H9 (cell line): Measurements from ENCODE around the gene POU5F1. TPM values are rescaled to one million over a fixed set of nuclear protein-coding genes. Genes with fewer than 3 reads are reported as not detected.
A peak's percentile ranks its signal among the peaks of the same experiment; 100 is the strongest.

Experiments used
- DNase-seq: peaks from one replicate; pipeline ENCODE4 v3.0.0-alpha.2; 2017
- H2AFZ ChIP-seq: one replicate; pipeline ENCODE4 v1.6.1; 2013; ENCODE audit warnings: mild to moderate bottlenecking, low read length, control low read depth, moderate library complexity
- H2AK5ac ChIP-seq: 2 replicates; pipeline ENCODE4 v1.6.1; 2013; ENCODE audit warnings: low read length, control low read depth, mixed read lengths; ENCODE audit not compliant: insufficient read length
- H2BK120ac ChIP-seq: one replicate; pipeline ENCODE4 v1.6.1; 2013; ENCODE audit warnings: low read depth, mild to moderate bottlenecking, low read length, control low read depth, inconsistent platforms; ENCODE audit not compliant: poor library complexity, severe bottlenecking
- H2BK12ac ChIP-seq: 2 replicates; pipeline ENCODE4 v1.6.1; 2013; ENCODE audit warnings: low read length, control low read depth, mixed read lengths, low read depth; ENCODE audit not compliant: insufficient read length
- H2BK15ac ChIP-seq: 2 replicates; pipeline ENCODE4 v1.6.1; 2013; ENCODE audit warnings: low read depth, low read length, control low read depth
- H2BK20ac ChIP-seq: one replicate; pipeline ENCODE4 v1.6.1; 2013; ENCODE audit warnings: low read depth, mild to moderate bottlenecking, low read length, control low read depth, inconsistent platforms; ENCODE audit not compliant: poor library complexity, severe bottlenecking
- H2BK5ac ChIP-seq: 2 replicates; pipeline ENCODE4 v1.6.1; 2013; ENCODE audit warnings: low read length, control low read depth, mixed read lengths; ENCODE audit not compliant: insufficient read length
- H3K14ac ChIP-seq: 2 replicates; pipeline ENCODE4 v1.6.1; 2013; ENCODE audit warnings: low read length, control low read depth; ENCODE audit not compliant: insufficient read depth
- H3K18ac ChIP-seq: 2 replicates; pipeline ENCODE4 v1.6.1; 2013; ENCODE audit warnings: low read depth, mild to moderate bottlenecking, mixed read lengths, low read length, control low read depth; ENCODE audit not compliant: insufficient read length
- H3K23ac ChIP-seq: 2 replicates; pipeline ENCODE4 v1.6.1; 2013; ENCODE audit warnings: low read length, control low read depth, mixed read lengths, low read depth; ENCODE audit not compliant: insufficient read length
- H3K23me2 ChIP-seq: 2 replicates; pipeline ENCODE4 v1.6.1; 2013; ENCODE audit warnings: low read depth, mild to moderate bottlenecking, mixed read lengths, low read length, control low read depth; ENCODE audit not compliant: insufficient read length, poor library complexity, severe bottlenecking
- H3K27ac ChIP-seq: 2 replicates; pipeline ENCODE4 v1.5.1; 2013; ENCODE audit warnings: low read length, control low read depth, mixed read lengths, low read depth; ENCODE audit not compliant: insufficient read length
- H3K27me3 ChIP-seq: 2 replicates; pipeline ENCODE4 v1.6.1; 2013; ENCODE audit warnings: low read length, control low read depth, inconsistent platforms; ENCODE audit not compliant: insufficient read depth
- H3K4ac ChIP-seq: 2 replicates; pipeline ENCODE4 v1.6.1; 2013; ENCODE audit warnings: low read depth, mild to moderate bottlenecking, control low read depth, inconsistent platforms, low read length, moderate library complexity
- H3K4me1 ChIP-seq: 2 replicates; pipeline ENCODE4 v1.6.1; 2013; ENCODE audit warnings: low read length, control low read depth, inconsistent platforms; ENCODE audit not compliant: insufficient read depth
- H3K4me2 ChIP-seq: 2 replicates; pipeline ENCODE4 v1.6.1; 2013; ENCODE audit warnings: low read length, control low read depth, mixed read lengths; ENCODE audit not compliant: insufficient read length, insufficient read depth
- H3K56ac ChIP-seq: 2 replicates; pipeline ENCODE4 v1.6.1; 2013; ENCODE audit warnings: low read depth, mild to moderate bottlenecking, mixed read lengths, low read length, control low read depth; ENCODE audit not compliant: insufficient read length
- H3K79me1 ChIP-seq: 2 replicates; pipeline ENCODE4 v1.6.1; 2013; ENCODE audit warnings: low read depth, mild to moderate bottlenecking, moderate library complexity, low read length, control low read depth, inconsistent platforms; ENCODE audit not compliant: insufficient read depth, poor library complexity, severe bottlenecking
- H3K79me2 ChIP-seq: 2 replicates; pipeline ENCODE4 v1.6.1; 2013; ENCODE audit warnings: low read length, control low read depth, inconsistent platforms; ENCODE audit not compliant: insufficient read depth
- H3K9ac ChIP-seq: 2 replicates; pipeline ENCODE4 v1.6.1; 2013; ENCODE audit warnings: low read length, control low read depth, mixed read lengths; ENCODE audit not compliant: insufficient read length; ENCODE audit errors: extremely low read depth
- H3K9me3 ChIP-seq: one replicate; pipeline ENCODE4 v1.6.1; 2013; ENCODE audit warnings: low read depth, low read length, inconsistent platforms; ENCODE audit not compliant: control insufficient read depth
- H3T11ph ChIP-seq: one replicate; pipeline ENCODE4 v1.6.1; 2013; ENCODE audit warnings: mild to moderate bottlenecking, low read length, control low read depth, inconsistent platforms
- H4K20me1 ChIP-seq: one replicate; pipeline ENCODE4 v1.6.1; 2013; ENCODE audit not compliant: control insufficient read depth, insufficient read length, insufficient read depth
- H4K5ac ChIP-seq: 2 replicates; pipeline ENCODE4 v1.6.1; 2013; ENCODE audit warnings: low read depth, mild to moderate bottlenecking, mixed read lengths, low read length, control low read depth; ENCODE audit not compliant: insufficient read length
- H4K8ac ChIP-seq: replicated peaks from 2 replicates; pipeline ENCODE4 v1.6.1; 2013; ENCODE audit warnings: low read length, control low read depth, mixed read lengths, low read depth; ENCODE audit not compliant: insufficient read length
- H4K91ac ChIP-seq: 2 replicates; pipeline ENCODE4 v1.6.1; 2013; ENCODE audit warnings: low read depth, mild to moderate bottlenecking, moderate library complexity, mixed read lengths, low read length, control low read depth; ENCODE audit not compliant: insufficient read length
- H3K27ac Mint-ChIP-seq, 3 experiments: 2 replicates in 2 of 3; 3 replicates in 1 of 3; pipeline ENCODE4 v1.8.0; 2020 to 2021; ENCODE audit warnings: mixed read lengths in 3 of 3, mild to moderate bottlenecking in 1 of 3, moderate library complexity in 1 of 3
- H3K27me3 Mint-ChIP-seq: 2 replicates; pipeline ENCODE4 v1.8.0; 2021; ENCODE audit warnings: low read depth, mild to moderate bottlenecking, moderate library complexity, mixed read lengths
- H3K36me3 Mint-ChIP-seq, 3 experiments: 2 replicates in 2 of 3; 3 replicates in 1 of 3; pipeline ENCODE4 v1.8.0; 2020 to 2021; ENCODE audit warnings: low read depth in 3 of 3, mixed read lengths in 3 of 3; ENCODE audit not compliant: insufficient read depth in 1 of 3
- H3K4me1 Mint-ChIP-seq, 2 experiments: 2 replicates each; pipeline ENCODE4 v1.8.0; 2020; ENCODE audit warnings: mixed read lengths in 2 of 2
- H3K4me3 Mint-ChIP-seq, 2 experiments: 2 replicates in 1 of 2; 3 replicates in 1 of 2; pipeline ENCODE4 v1.8.0; 2020 to 2021; ENCODE audit warnings: mild to moderate bottlenecking in 2 of 2, mixed read lengths in 2 of 2, moderate library complexity in 1 of 2
- H3K9me3 Mint-ChIP-seq, 2 experiments: 2 replicates in 1 of 2; 3 replicates in 1 of 2; pipeline ENCODE4 v1.8.0; 2020; ENCODE audit warnings: mild to moderate bottlenecking in 2 of 2, mixed read lengths in 2 of 2, moderate library complexity in 1 of 2
- WGBS: extraction: QIAGEN DNeasy Blood & Tissue Kit; methylation state at CpG from one replicate; pipeline ENCODE4 v1.1.7; 2013; ENCODE audit warnings: missing lambda C conversion rate, low lambda C conversion rate, mixed read lengths; ENCODE audit not compliant: insufficient read length; ENCODE audit errors: extremely low coverage; 5-methylcytosine and 5-hydroxymethylcytosine counted together
- total RNA-seq: library from RNA; stranded (reverse); gene quantifications from 2 replicates; pipeline ENCODE4 v1.2.1, GENCODE V29; 2021
- TF ChIP-seq, protein P1 (sequence below): fragments of 200-600 bp; sonication (generic); conservative IDR thresholded peaks from 3 replicates; pipeline ENCODE4 v1.8.0; 2021; ENCODE audit warnings: antibody characterized with exemption, mild to moderate bottlenecking

POU5F1 gene
- total RNA-seq, 1 experiment from 2014 or later, result 2,134 TPM

DNA sequence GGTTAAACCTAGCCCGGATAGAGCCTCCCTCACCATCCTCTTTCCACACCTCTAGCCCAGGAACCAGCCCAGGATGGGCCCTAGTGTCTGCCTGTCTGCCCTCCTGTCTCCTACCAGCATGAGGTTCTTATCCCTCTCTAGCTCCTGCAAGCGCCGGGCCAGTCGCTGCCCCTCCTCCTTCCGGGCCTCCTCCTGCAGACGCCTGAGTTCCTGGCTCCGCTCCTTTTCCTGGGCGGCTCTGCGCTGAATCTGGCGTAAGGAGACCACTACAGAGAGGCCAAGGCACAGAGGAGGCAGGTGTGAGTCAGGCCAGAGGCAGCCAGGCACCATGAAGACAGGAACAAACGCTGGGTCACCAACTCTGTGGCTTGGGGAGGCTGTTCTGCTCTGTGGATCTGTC, 27.3 kb downstream of the POU5F1 start:
- Histone ChIP-seq H3K27ac (no peak overlapping the region), H4K8ac (no peak overlapping the region), H3K79me2 (no peaks in the 10 kb centered on the region), H4K5ac (no peak overlapping the region), H3T11ph (no peak overlapping the region), H3K18ac (no peak overlapping the region), H2AFZ (no peak overlapping the region), H3K23ac (no peak overlapping the region), H3K14ac (no peak overlapping the region; the same call in 1 of the 2 replicates), H3K4me1 (peaks cover 3% of the 10 kb centered on the region; the same call in 1 of the 2 replicates), H2BK12ac (no peak overlapping the region), H2BK15ac (no peak overlapping the region), H3K27me3 (no peaks in the 10 kb centered on the region), H3K9ac (no peak overlapping the region), H4K20me1 (no peaks in the 10 kb centered on the region), H3K4ac (no peak overlapping the region), H2AK5ac (no peak overlapping the region), H2BK120ac (no peak overlapping the region), H3K4me2 (no peak overlapping the region), H2BK5ac (no peak overlapping the region), H2BK20ac (no peak overlapping the region), H3K9me3 (no peaks in the 10 kb centered on the region), H4K91ac (no peak overlapping the region), H3K56ac (no peak overlapping the region), H3K23me2 (no peaks in the 10 kb centered on the region), H3K79me1 (no peaks in the 10 kb centered on the region)
- TF ChIP-seq, protein P1, sequence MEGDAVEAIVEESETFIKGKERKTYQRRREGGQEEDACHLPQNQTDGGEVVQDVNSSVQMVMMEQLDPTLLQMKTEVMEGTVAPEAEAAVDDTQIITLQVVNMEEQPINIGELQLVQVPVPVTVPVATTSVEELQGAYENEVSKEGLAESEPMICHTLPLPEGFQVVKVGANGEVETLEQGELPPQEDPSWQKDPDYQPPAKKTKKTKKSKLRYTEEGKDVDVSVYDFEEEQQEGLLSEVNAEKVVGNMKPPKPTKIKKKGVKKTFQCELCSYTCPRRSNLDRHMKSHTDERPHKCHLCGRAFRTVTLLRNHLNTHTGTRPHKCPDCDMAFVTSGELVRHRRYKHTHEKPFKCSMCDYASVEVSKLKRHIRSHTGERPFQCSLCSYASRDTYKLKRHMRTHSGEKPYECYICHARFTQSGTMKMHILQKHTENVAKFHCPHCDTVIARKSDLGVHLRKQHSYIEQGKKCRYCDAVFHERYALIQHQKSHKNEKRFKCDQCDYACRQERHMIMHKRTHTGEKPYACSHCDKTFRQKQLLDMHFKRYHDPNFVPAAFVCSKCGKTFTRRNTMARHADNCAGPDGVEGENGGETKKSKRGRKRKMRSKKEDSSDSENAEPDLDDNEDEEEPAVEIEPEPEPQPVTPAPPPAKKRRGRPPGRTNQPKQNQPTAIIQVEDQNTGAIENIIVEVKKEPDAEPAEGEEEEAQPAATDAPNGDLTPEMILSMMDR, result no peak
- peak; percentile 92 for DNase-seq
- Mint-ChIP-seq H3K4me1 (peaks cover 38 to 41% of the 10 kb centered on the region in 2 experiments), H3K27me3 (no peaks in the 10 kb centered on the region; the same call in 1 of the 2 replicates), H3K27ac (peak overlapping the region; percentile 28 to 89 (median 82); a peak in 5 of 7 replicates), H3K36me3 (peaks cover 23 to 53% (median 46%) of the 10 kb centered on the region in 3 experiments), H3K9me3 (no peaks in the 10 kb centered on the region), H3K4me3 (peak overlapping the region; percentile 26 to 66; a peak in 4 of 5 replicates)
- WGBS, result no CpG with 5 or more reads among the region's 11 CpGs
